PFSK-1 (cell line): Measurements from ENCODE around the gene HLX.

ENCODE experiments used
- FOXP2 ChIP-seq: optimal IDR thresholded peaks from 2 replicates; pipeline ENCODE3; 2011; ENCODE audit warnings: borderline replicate concordance, control low read depth, inconsistent platforms; ENCODE audit not compliant: insufficient read depth; ENCODE audit errors: extremely low read length, extremely low read depth
- POLR2AphosphoS5 ChIP-seq: IDR thresholded peaks from 2 replicates; pipeline ENCODE4 v1.6.1; 2012; ENCODE audit warnings: low read depth, mild to moderate bottlenecking, control low read depth, low read length, moderate library complexity
- REST ChIP-seq, 2 experiments: IDR thresholded peaks; 2 replicates each; pipeline versions ENCODE4 v1.6.1 to v1.8.0; 2011 to 2012; ENCODE audit warnings: low read depth in 2 of 2, low read length in 2 of 2, control low read depth in 1 of 2, inconsistent platforms in 1 of 2, mild to moderate bottlenecking in 1 of 2, moderate library complexity in 1 of 2; ENCODE audit not compliant: insufficient read depth in 1 of 2
- SIN3A ChIP-seq: IDR thresholded peaks from 2 replicates; pipeline ENCODE4 v1.6.1; 2012; ENCODE audit warnings: mild to moderate bottlenecking, low read length, moderate library complexity, borderline replicate concordance; ENCODE audit not compliant: insufficient read depth
- TAF1 ChIP-seq: IDR thresholded peaks from 2 replicates; pipeline ENCODE4 v1.6.1; 2012; ENCODE audit warnings: low read length, control low read depth, borderline replicate concordance; ENCODE audit not compliant: insufficient read depth

HLX gene

GRCh38 chr1:220895412-220895946 lies 16.2 kb downstream of the HLX start:
- TF ChIP-seq SIN3A (no peak), TAF1 (no peak), REST (IDR thresholded peaks at IDR 0.05; ENCODE audit: insufficient read depth in 1 of 2, low read depth in 2 of 2, low read length in 2 of 2) (no peak), POLR2AphosphoS5 (no peak), FOXP2 (no peak)

GRCh38 chr1:220896092-220896491 lies 16.8 kb downstream of the HLX start:
- no peak for TF ChIP-seq POLR2AphosphoS5
- TF ChIP-seq TAF1, result no peak
- no peak for TF ChIP-seq SIN3A
- no peak for TF ChIP-seq REST (IDR thresholded peaks at IDR 0.05; ENCODE audit: insufficient read depth in 1 of 2, low read depth in 2 of 2, low read length in 2 of 2)
- TF ChIP-seq FOXP2, result no peak

- TF ChIP-seq POLR2AphosphoS5, result no peak
- TF ChIP-seq FOXP2, result no peak
- no peak for TF ChIP-seq REST (IDR thresholded peaks at IDR 0.05; ENCODE audit: insufficient read depth in 1 of 2, low read depth in 2 of 2, low read length in 2 of 2)
- TF ChIP-seq TAF1, result no peak
- no peak for TF ChIP-seq SIN3A
Measured at GRCh38 chr1:220900842-220901241, 21.6 kb downstream of the HLX start.

- TF ChIP-seq POLR2AphosphoS5 (no peak), FOXP2 (no peak), SIN3A (no peak), TAF1 (no peak), REST (IDR thresholded peaks at IDR 0.05; ENCODE audit: insufficient read depth in 1 of 2, low read depth in 2 of 2, low read length in 2 of 2) (no peak)
Measured at GRCh38 chr1:220901881-220902280, 22.6 kb downstream of the HLX start.

- TF ChIP-seq FOXP2 (no peak), TAF1 (no peak), REST (IDR thresholded peaks at IDR 0.05; ENCODE audit: insufficient read depth in 1 of 2, low read depth in 2 of 2, low read length in 2 of 2) (no peak), POLR2AphosphoS5 (no peak), SIN3A (no peak)
Measured at GRCh38 chr1:220902916-220903315, 23.7 kb downstream of the HLX start.
